H1 (cell line): ENCODE data around the gene IRS1. TPM values are rescaled to one million over a fixed set of nuclear protein-coding genes. Genes with fewer than 3 reads are reported as not detected.

Source experiments
- CTCF ChIA-PET: fragments of 300-600 bp; sonication (Branson Sonifier 250); formaldehyde crosslinking; loops from one replicate; lab custom pipeline; 2021; ENCODE audit not compliant: partially characterized antibody; lab: Charles Lee
- POLR2A ChIA-PET: fragments of 300-600 bp; sonication (Branson Sonifier 250); formaldehyde crosslinking; loops from one replicate; lab custom pipeline; 2021; ENCODE audit warnings: inconsistent platforms; ENCODE audit not compliant: partially characterized antibody; lab: Charles Lee
- DNase-seq, 2 experiments: peaks; one replicate each; pipeline versions ENCODE4 v3.0.0 to v3.0.0-alpha.2; 2010 to 2022; ENCODE audit warnings: low spot score in 2 of 2, low read depth in 1 of 2, mixed read lengths in 1 of 2
- FAIRE-seq: peaks from 2 replicates; lab custom pipeline; 2011; peaks lifted over from hg19 to GRCh38; lab: Jason Lieb, UNC
- H2AFZ ChIP-seq: 2 replicates; pipeline ENCODE4 v1.8.1; 2012; ENCODE audit warnings: low read length, inconsistent platforms
- H2AK5ac ChIP-seq: 2 replicates; pipeline ENCODE4 v1.6.1; 2013; ENCODE audit warnings: low read depth, low read length
- H2BK120ac ChIP-seq: replicated peaks from 2 replicates; pipeline ENCODE3; 2013; ENCODE audit warnings: low read depth, low read length, inconsistent platforms
- H2BK12ac ChIP-seq: 2 replicates; pipeline ENCODE4 v1.6.1; 2013; ENCODE audit warnings: low read depth, low read length
- H2BK15ac ChIP-seq: 2 replicates; pipeline ENCODE4 v1.6.1; 2013; ENCODE audit warnings: low read length
- H2BK20ac ChIP-seq: 2 replicates; pipeline ENCODE4 v1.6.1; 2013; ENCODE audit warnings: low read length
- H2BK5ac ChIP-seq: 2 replicates; pipeline ENCODE4 v1.6.1; 2013; ENCODE audit warnings: low read depth, low read length
- H3K14ac ChIP-seq: 2 replicates; pipeline ENCODE4 v1.6.1; 2013; ENCODE audit warnings: inconsistent platforms; ENCODE audit not compliant: insufficient read length
- H3K18ac ChIP-seq: 2 replicates; pipeline ENCODE4 v1.6.1; 2013; ENCODE audit warnings: low read length; ENCODE audit errors: extremely low read depth
- H3K23ac ChIP-seq: 2 replicates; pipeline ENCODE4 v1.6.1; 2013; ENCODE audit warnings: inconsistent platforms; ENCODE audit not compliant: insufficient read length
- H3K23me2 ChIP-seq: 2 replicates; pipeline ENCODE4 v1.6.1; 2013; ENCODE audit warnings: low read depth, low read length
- H3K27ac ChIP-seq: 2 replicates; pipeline ENCODE4 v1.6.1; 2011; ENCODE audit warnings: low read depth, low read length, inconsistent platforms
- H3K27me3 ChIP-seq, 4 experiments: replicated peaks in 1 of 4; 1 replicate in 1 of 4; 2 replicates in 3 of 4; pipeline versions ENCODE4 v1.6.1 to v1.8.1; 2011 to 2013; ENCODE audit warnings: low read length in 3 of 4, mild to moderate bottlenecking in 3 of 4, inconsistent platforms in 2 of 4, mixed read lengths in 2 of 4, moderate library complexity in 1 of 4; ENCODE audit not compliant: control insufficient read depth in 3 of 4, insufficient read depth in 3 of 4; ENCODE audit errors: extremely low read depth in 1 of 4
- H3K36me3 ChIP-seq, 4 experiments: 2 replicates each; pipeline versions ENCODE4 v1.6.1 to v1.8.1; 2011 to 2013; ENCODE audit warnings: mild to moderate bottlenecking in 4 of 4, low read length in 3 of 4, moderate library complexity in 2 of 4, control low read depth in 1 of 4, inconsistent platforms in 1 of 4; ENCODE audit not compliant: insufficient read depth in 4 of 4, control insufficient read depth in 2 of 4
- H3K4ac ChIP-seq: replicated peaks from 2 replicates; pipeline ENCODE3; 2013; ENCODE audit warnings: low read length, low read depth, mixed read lengths, inconsistent platforms; ENCODE audit not compliant: insufficient read length
- H3K4me1 ChIP-seq, 4 experiments: replicated peaks in 1 of 4; 1 replicate in 1 of 4; 2 replicates in 3 of 4; pipeline versions ENCODE4 v1.6.1 to v1.8.1; 2011 to 2013; ENCODE audit warnings: low read length in 3 of 4, inconsistent platforms in 2 of 4, mixed read lengths in 1 of 4; ENCODE audit not compliant: insufficient read depth in 4 of 4, control insufficient read depth in 3 of 4
- H3K4me2 ChIP-seq, 2 experiments: 2 replicates each; pipeline versions ENCODE4 v1.6.1 to v1.8.1; 2011 to 2013; ENCODE audit warnings: low read depth in 2 of 2, low read length in 2 of 2, control low read depth in 1 of 2, inconsistent platforms in 1 of 2, mild to moderate bottlenecking in 1 of 2; ENCODE audit not compliant: insufficient read depth in 1 of 2
- H3K4me3 ChIP-seq, 4 experiments: fragments of 200-600, 300-600 bp in 1 of 4; sonication (generic), shearing (Covaris generic), sonication (Bioruptor Twin) in 1 of 4; 2 replicates each; pipeline versions ENCODE4 v1.5.1 to v1.8.1; 2011 to 2016; ENCODE audit warnings: low read length in 4 of 4, low read depth in 3 of 4, control low read depth in 2 of 4, inconsistent platforms in 2 of 4, mild to moderate bottlenecking in 2 of 4, mixed read lengths in 1 of 4, moderate library complexity in 1 of 4; ENCODE audit not compliant: insufficient read depth in 2 of 4; ENCODE audit errors: extremely low read depth in 1 of 4
- H3K56ac ChIP-seq: replicated peaks from 2 replicates; pipeline ENCODE3; 2013; ENCODE audit warnings: low read depth, mild to moderate bottlenecking, mixed read lengths, low read length, inconsistent platforms; ENCODE audit not compliant: insufficient read length
- H3K79me1 ChIP-seq: 2 replicates; pipeline ENCODE4 v1.6.1; 2013; ENCODE audit warnings: low read depth, low read length, control low read depth
- H3K79me2 ChIP-seq, 2 experiments: 2 replicates each; pipeline versions ENCODE4 v1.6.1 to v1.8.1; 2012 to 2013; ENCODE audit warnings: low read length in 2 of 2, mild to moderate bottlenecking in 2 of 2, inconsistent platforms in 1 of 2; ENCODE audit not compliant: insufficient read depth in 2 of 2, control insufficient read depth in 1 of 2
- H3K9ac ChIP-seq, 4 experiments: replicated peaks in 1 of 4; 1 replicate in 1 of 4; 2 replicates in 3 of 4; pipeline versions ENCODE4 v1.6.1 to v1.8.1; 2011 to 2013; ENCODE audit warnings: low read depth in 3 of 4, low read length in 3 of 4, control low read depth in 2 of 4, mild to moderate bottlenecking in 2 of 4, moderate library complexity in 2 of 4, inconsistent platforms in 1 of 4; ENCODE audit errors: extremely low read depth in 1 of 4
- H3K9me3 ChIP-seq, 2 experiments: 2 replicates each; pipeline versions ENCODE4 v1.6.1 to v1.8.1; 2012 to 2013; ENCODE audit warnings: mild to moderate bottlenecking in 2 of 2, moderate library complexity in 2 of 2, control low read depth in 1 of 2, inconsistent platforms in 1 of 2, low read depth in 1 of 2, low read length in 1 of 2, mixed read lengths in 1 of 2; ENCODE audit not compliant: insufficient read depth in 2 of 2
- H4K20me1 ChIP-seq, 2 experiments: replicated peaks in 1 of 2; 2 replicates each; pipeline versions ENCODE3 to v1.8.1; 2011 to 2013; ENCODE audit warnings: inconsistent platforms in 2 of 2, low read length in 2 of 2, mild to moderate bottlenecking in 1 of 2; ENCODE audit not compliant: insufficient read depth in 2 of 2, control insufficient read depth in 1 of 2
- H4K5ac ChIP-seq: 2 replicates; pipeline ENCODE4 v1.6.1; 2013; ENCODE audit warnings: low read length, low read depth, mixed read lengths, inconsistent platforms; ENCODE audit not compliant: insufficient read length
- H4K8ac ChIP-seq: 2 replicates; pipeline ENCODE4 v1.8.0; 2013; ENCODE audit warnings: mild to moderate bottlenecking, moderate library complexity, low read length, inconsistent platforms; ENCODE audit not compliant: insufficient read depth; ENCODE audit errors: extremely low read depth
- H4K91ac ChIP-seq: replicated peaks from 2 replicates; pipeline ENCODE3; 2013; ENCODE audit warnings: low read length, mixed read lengths, inconsistent platforms; ENCODE audit not compliant: insufficient read length
- GABPA ChIP-seq: IDR thresholded peaks from 2 replicates; pipeline ENCODE4 v1.6.1; 2011; ENCODE audit warnings: mild to moderate bottlenecking, low read length, moderate library complexity, borderline replicate concordance; ENCODE audit not compliant: insufficient read depth
- JUND ChIP-seq: IDR thresholded peaks from 2 replicates; pipeline ENCODE4 v1.6.1; 2011; ENCODE audit warnings: mild to moderate bottlenecking, improper control_type of control experiment, low read length
- KDM4A ChIP-seq: IDR thresholded peaks from one replicate; pipeline ENCODE4 v1.7.1; 2012; ENCODE audit warnings: low read depth, mild to moderate bottlenecking, moderate library complexity, low read length, inconsistent platforms; ENCODE audit not compliant: severe bottlenecking
- KDM5A ChIP-seq: fragments of 200-600 bp; IDR thresholded peaks from 2 replicates; pipeline ENCODE4 v1.7.1; 2012; ENCODE audit warnings: mild to moderate bottlenecking, low read length, inconsistent platforms, mixed read lengths
- NANOG ChIP-seq: IDR thresholded peaks from 2 replicates; pipeline ENCODE4 v1.6.1; 2011; ENCODE audit warnings: low read length, low read depth, mild to moderate bottlenecking, inconsistent platforms; ENCODE audit not compliant: insufficient read depth, poor library complexity, severe bottlenecking
- SIRT6 ChIP-seq: IDR thresholded peaks from one replicate; pipeline ENCODE4 v1.7.1; 2012; ENCODE audit warnings: low read length, inconsistent platforms
- SRF ChIP-seq: IDR thresholded peaks from 2 replicates; pipeline ENCODE4 v1.6.1; 2011; ENCODE audit warnings: mild to moderate bottlenecking, low read depth, low read length, moderate library complexity
- TAF7 ChIP-seq: optimal IDR thresholded peaks from 2 replicates; pipeline ENCODE3; 2011; ENCODE audit warnings: low read depth, mild to moderate bottlenecking, inconsistent platforms, low read length, moderate library complexity, borderline replicate concordance
- ZNF274 ChIP-seq: IDR thresholded peaks from 2 replicates; pipeline ENCODE4 v1.7.0; 2012; ENCODE audit warnings: low read length, borderline replicate concordance; ENCODE audit errors: extremely low read depth
- WGBS, 2 experiments: shearing (Covaris generic) in 1 of 2; methylation state at CpG; one replicate each; pipeline versions ENCODE4 v1.1.6 to v1.1.7; 2013 to 2015; ENCODE audit warnings: low lambda C conversion rate in 2 of 2, mixed read lengths in 2 of 2, inconsistent platforms in 1 of 2, low coverage in 1 of 2, missing lambda C conversion rate in 1 of 2; ENCODE audit not compliant: insufficient replicate concordance in 2 of 2, insufficient coverage in 1 of 2, insufficient read length in 1 of 2; ENCODE audit errors: extremely low coverage in 1 of 2, missing lambda C conversion rate in 1 of 2; 5-methylcytosine and 5-hydroxymethylcytosine counted together
- polyA plus RNA-seq, 7 experiments: library from polyadenylated mRNA; depleted of rRNA in 3 of 7; stranded (reverse) in 5 of 7; unstranded in 2 of 7; fragments of >200 nt in 5 of 7; fragments of 200-250 nt in 2 of 7; gene quantifications; 1 replicate in 5 of 7; 2 replicates in 1 of 7; 4 replicates in 1 of 7; pipeline versions ENCODE4 v1.2.1 to v1.2.3, GENCODE V29; 2011 to 2013; ENCODE audit warnings: missing spikeins in 2 of 7, mixed read lengths in 2 of 7
- total RNA-seq: library from RNA; stranded (reverse); fragmentation: NEBNext Ultra II Directional; extraction: Animal tissue kit (Norgen Biotek cat#: 25700); gene quantifications from 2 replicates; pipeline ENCODE4 v1.2.1, GENCODE V29; 2021
- TF ChIP-seq, protein P1 (sequence below): IDR thresholded peaks from 2 replicates; pipeline ENCODE4 v1.6.1; 2011; ENCODE audit warnings: low read depth, mild to moderate bottlenecking, low read length; ENCODE audit not compliant: insufficient read depth

The IRS1 gene
- total and polyA plus RNA-seq, 2 of the 8 experiments (the other 6 are each of a cell fraction or from before 2014, with no cell fraction given) = 9.1 to 26.9 TPM

- no peaks in the 10 kb centered on the region; a peak in 1 of 7 replicates for H3K4me1 ChIP-seq
- H3K79me1 ChIP-seq = no peaks in the 10 kb centered on the region
- no peak overlapping the region for H2BK120ac ChIP-seq
- no peaks in the 10 kb centered on the region for H4K20me1 ChIP-seq
- H3K27me3 ChIP-seq = no peaks in the 10 kb centered on the region
- no peak overlapping the region for H3K4me3 ChIP-seq
- H2AFZ ChIP-seq = no peak overlapping the region
- H3K4ac ChIP-seq = no peak overlapping the region
- peaks cover 3% of the 10 kb centered on the region; the same call in 1 of the 2 replicates for H3K23me2 ChIP-seq
- H3K56ac ChIP-seq = no peak overlapping the region
- H2BK20ac ChIP-seq = no peak overlapping the region
- no peak for TF ChIP-seq JUND
- TF ChIP-seq KDM4A = no peak
- no peak for TF ChIP-seq NANOG
- no peak for TF ChIP-seq GABPA
- no peak for TF ChIP-seq SRF
- TF ChIP-seq KDM5A = no peak
- TF ChIP-seq, protein P1, sequence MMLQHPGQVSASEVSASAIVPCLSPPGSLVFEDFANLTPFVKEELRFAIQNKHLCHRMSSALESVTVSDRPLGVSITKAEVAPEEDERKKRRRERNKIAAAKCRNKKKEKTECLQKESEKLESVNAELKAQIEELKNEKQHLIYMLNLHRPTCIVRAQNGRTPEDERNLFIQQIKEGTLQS = no peak
- TF ChIP-seq ZNF274 = no peak
- TF ChIP-seq SIRT6 = no peak
- TF ChIP-seq TAF7 = no peak
- DNase-seq (no peak), FAIRE-seq (no peak)
- ChIA-PET CTCF (no interaction called here), POLR2A (no interaction called here)
- no peak overlapping the region for H4K91ac ChIP-seq
- H2BK15ac ChIP-seq = no peak overlapping the region
- H3K4me2 ChIP-seq = no peak overlapping the region
- no peaks in the 10 kb centered on the region for H3K79me2 ChIP-seq
- H3K27ac ChIP-seq = no peak overlapping the region
- no peak overlapping the region for H2BK12ac ChIP-seq
- H3K18ac ChIP-seq = no peak overlapping the region
- H4K5ac ChIP-seq = no peak overlapping the region
- no peak overlapping the region for H3K23ac ChIP-seq
- 86% methylated on average over 5 of the region's 5 CpGs; no CpG with 5 or more reads in 1 of the 2 experiments for WGBS, 2 experiments
- H2BK5ac ChIP-seq = no peak overlapping the region
- H4K8ac ChIP-seq = no peak overlapping the region
- no peaks in the 10 kb centered on the region for H3K9me3 ChIP-seq
- H2AK5ac ChIP-seq = peak overlapping the region; percentile 46; the same call in 1 of the 2 replicates
- no peak overlapping the region for H3K14ac ChIP-seq
- H3K9ac ChIP-seq = no peak overlapping the region
- H3K36me3 ChIP-seq = no peaks in the 10 kb centered on the region
Measured at GRCh38 chr2:226721541-226721940, 78.1 kb downstream of the IRS1 start.
